Caco-2 (cell line): ENCODE data around the gene TFEB. TPM values are rescaled to one million over a fixed set of nuclear protein-coding genes. Genes with fewer than 3 reads are reported as not detected.
A peak's percentile ranks its signal among the peaks of the same experiment; 100 is the strongest.

Source experiments
- BruUV-seq: library from RNA; stranded (reverse); fragments of 400-500 nt; replicated peaks from 2 replicates; lab custom pipeline; 2021; lab: Mats Ljungman, UMichigan
- CTCF ChIA-PET: fragments of 300-600 bp; sonication (Branson Sonifier 250); formaldehyde crosslinking; loops from one replicate; lab custom pipeline; 2022; ENCODE audit warnings: antibody characterized with exemption; lab: Charles Lee
- POLR2A ChIA-PET: fragments of 300-600 bp; sonication (Branson Sonifier 250); formaldehyde crosslinking; loops from one replicate; lab custom pipeline; 2022; ENCODE audit warnings: antibody characterized with exemption; lab: Charles Lee
- DNase-seq, 2 experiments: peaks; one replicate each; pipeline versions ENCODE4 v3.0.0 to v3.0.0-alpha.2; 2020 to 2022
- H3K27me3 ChIP-seq: replicated peaks from 2 replicates; pipeline ENCODE4 v1.6.0; 2011; ENCODE audit warnings: low read length; ENCODE audit not compliant: control insufficient read depth, insufficient read depth
- H3K36me3 ChIP-seq: 2 replicates; pipeline ENCODE4 v1.5.1; 2011; ENCODE audit warnings: low read length; ENCODE audit not compliant: control insufficient read depth, insufficient read depth
- H3K4me1 ChIP-seq: fragments of 250-450 bp; sonication (Bioruptor Pico); 2 replicates; pipeline ENCODE4 v1.5.1; 2020; ENCODE audit warnings: mild to moderate bottlenecking
- H3K4me3 ChIP-seq: 2 replicates; pipeline ENCODE4 v1.5.1; 2011; ENCODE audit warnings: low read depth, mild to moderate bottlenecking, control low read depth, low read length
- H3K9me3 ChIP-seq: fragments of 250-450 bp; sonication (Bioruptor Pico); 2 replicates; pipeline ENCODE4 v1.5.1; 2020; ENCODE audit warnings: mild to moderate bottlenecking, moderate library complexity
- H3K27ac Mint-ChIP-seq: one replicate; pipeline ENCODE4 v1.8.0; 2022; ENCODE audit warnings: mixed read lengths; ENCODE audit not compliant: unreplicated experiment
- H3K27me3 Mint-ChIP-seq: one replicate; pipeline ENCODE4 v1.8.0; 2022; ENCODE audit warnings: mixed read lengths; ENCODE audit not compliant: insufficient read depth, unreplicated experiment
- H3K36me3 Mint-ChIP-seq: one replicate; pipeline ENCODE4 v1.8.0; 2022; ENCODE audit warnings: mild to moderate bottlenecking, mixed read lengths; ENCODE audit not compliant: insufficient read depth, unreplicated experiment
- H3K4me1 Mint-ChIP-seq: one replicate; pipeline ENCODE4 v1.8.0; 2022; ENCODE audit warnings: low read depth, mixed read lengths; ENCODE audit not compliant: unreplicated experiment
- H3K4me3 Mint-ChIP-seq: one replicate; pipeline ENCODE4 v1.8.0; 2022; ENCODE audit warnings: mild to moderate bottlenecking, moderate library complexity, mixed read lengths; ENCODE audit not compliant: unreplicated experiment
- H3K9me3 Mint-ChIP-seq: one replicate; pipeline ENCODE4 v1.8.0; 2022; ENCODE audit warnings: mixed read lengths; ENCODE audit not compliant: unreplicated experiment
- CTCF ChIP-seq, 2 experiments: fragments of 200-600 bp in 1 of 2; IDR thresholded peaks; 1 replicate in 1 of 2; 2 replicates in 1 of 2; pipeline versions ENCODE4 v1.5.1 to v1.8.0; 2011 to 2022; ENCODE audit warnings: antibody characterized with exemption in 1 of 2, control low read depth in 1 of 2, inconsistent platforms in 1 of 2, low read depth in 1 of 2, low read length in 1 of 2, mild to moderate bottlenecking in 1 of 2, moderate library complexity in 1 of 2; ENCODE audit not compliant: insufficient read depth in 1 of 2, severe bottlenecking in 1 of 2, unreplicated experiment in 1 of 2
- intact Hi-C: fragments of 100-400 bp; cut with micrococcal nuclease; formaldehyde crosslinking; loops from one replicate; pipeline ENCODE4 v1.10.0; 2022; ENCODE audit not compliant: unreplicated experiment
- total RNA-seq: library from RNA; stranded (reverse); gene quantifications from 2 replicates; pipeline ENCODE4 v1.2.3, GENCODE V29; 2022

Gene TFEB
- total RNA-seq, 1 experiment from 2014 or later = 3.8 TPM

DNA sequence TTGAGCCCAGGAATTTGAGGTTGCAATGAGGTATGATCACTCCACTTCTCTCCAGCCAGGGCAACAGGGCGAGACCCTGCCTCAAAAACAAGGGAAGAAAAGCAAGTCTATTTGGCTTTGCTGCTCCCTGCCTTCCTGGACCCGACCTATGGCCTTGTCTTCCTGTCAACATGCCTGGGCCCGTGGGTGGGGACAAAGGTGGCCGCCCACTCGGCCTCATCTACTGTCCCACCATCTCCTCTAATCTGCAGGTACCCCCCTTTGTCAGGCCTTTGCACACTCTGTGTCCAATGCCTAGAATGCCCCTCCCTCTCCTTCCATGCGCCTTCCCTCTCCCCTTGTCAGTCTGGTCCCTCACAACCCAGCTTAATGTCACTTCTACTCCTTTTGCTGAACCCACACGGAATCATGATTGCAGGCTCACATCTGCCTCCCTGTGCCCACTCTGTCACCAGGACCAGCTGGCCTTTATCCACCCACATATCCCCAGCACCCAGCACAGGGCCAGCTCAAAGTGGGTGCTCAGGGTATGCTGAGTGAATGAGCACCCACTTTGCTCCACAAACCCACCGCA is 56.8 kb downstream of the TFEB start:
- H3K9me3 Mint-ChIP-seq = no peaks in the 10 kb centered on the region
- H3K36me3 ChIP-seq = no peaks in the 10 kb centered on the region
- no peaks in the 10 kb centered on the region for H3K36me3 Mint-ChIP-seq
- intact Hi-C loops = no loop called here
- no peaks in the 10 kb centered on the region for H3K27me3 ChIP-seq
- H3K4me1 ChIP-seq = peaks cover 7% of the 10 kb centered on the region; the same call in 1 of the 2 replicates
- no peaks in the 10 kb centered on the region for H3K9me3 ChIP-seq
- no peak overlapping the region for H3K27ac Mint-ChIP-seq
- CTCF ChIA-PET = interaction anchor here (1.4 to 2.2 kb wide), 2 partner anchors 76 to 311 kb away, joined by 6 to 9 read pairs; no protein-coding TSS in a partner anchor
- BruUV-seq = no TSS peak
- peaks cover 2% of the 10 kb centered on the region for H3K27me3 Mint-ChIP-seq
- POLR2A ChIA-PET = no interaction called here
- TF ChIP-seq CTCF (IDR thresholded peaks at IDR 0.05; ENCODE audit: insufficient read depth in 1 of 2, low read depth in 1 of 2, low read length in 1 of 2, severe bottlenecking in 1 of 2, unreplicated experiment in 1 of 2) = no peak
- H3K4me3 ChIP-seq = no peak overlapping the region
- H3K4me1 Mint-ChIP-seq = no peaks in the 10 kb centered on the region
- H3K4me3 Mint-ChIP-seq = no peak overlapping the region
- DNase-seq = peak in 1 of 2 experiments; percentile 27

- Mint-ChIP-seq H3K4me1 (no peaks in the 10 kb centered on the region), H3K9me3 (no peaks in the 10 kb centered on the region), H3K4me3 (no peak overlapping the region), H3K27me3 (peaks cover 2% of the 10 kb centered on the region), H3K36me3 (no peaks in the 10 kb centered on the region), H3K27ac (no peak overlapping the region)
- no peaks in the 10 kb centered on the region for H3K9me3 ChIP-seq
- peaks cover 3% of the 10 kb centered on the region; the same call in 1 of the 2 replicates for H3K4me1 ChIP-seq
- intact Hi-C loops = no loop called here
- no peaks in the 10 kb centered on the region for H3K27me3 ChIP-seq
- POLR2A ChIA-PET = no interaction called here
- DNase-seq = peak in 1 of 2 experiments; percentile 9
- no peaks in the 10 kb centered on the region for H3K36me3 ChIP-seq
- no peak for TF ChIP-seq CTCF (IDR thresholded peaks at IDR 0.05; ENCODE audit: insufficient read depth in 1 of 2, low read depth in 1 of 2, low read length in 1 of 2, severe bottlenecking in 1 of 2, unreplicated experiment in 1 of 2)
- no peak overlapping the region for H3K4me3 ChIP-seq
- no TSS peak for BruUV-seq
- CTCF ChIA-PET = no interaction called here
Observed at GRCh38 chr6:41677124-41677921, 58.1 kb downstream of the TFEB start.

DNA sequence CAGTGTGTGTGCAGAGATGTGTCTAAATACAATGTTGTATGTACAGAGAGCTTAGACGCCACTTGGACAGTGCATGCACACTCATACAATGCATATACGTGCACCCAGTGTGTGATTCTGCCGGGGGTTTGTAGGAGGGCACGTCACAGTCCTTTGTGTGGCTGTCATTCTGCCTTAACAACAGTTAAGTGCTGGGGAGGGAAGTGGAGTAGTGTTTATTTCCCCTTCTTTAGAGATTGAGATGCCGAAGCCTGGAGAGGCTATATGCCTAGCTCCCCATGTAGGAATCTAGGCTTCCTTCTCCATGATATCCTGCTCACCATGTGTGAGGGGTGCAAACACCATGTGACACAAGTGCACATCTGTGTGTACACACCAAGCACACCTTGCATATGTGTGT is 59.0 kb downstream of the TFEB start:
- POLR2A ChIA-PET = no interaction called here
- CTCF ChIA-PET = no interaction called here
- no peak overlapping the region for H3K4me3 ChIP-seq
- TF ChIP-seq CTCF (IDR thresholded peaks at IDR 0.05; ENCODE audit: insufficient read depth in 1 of 2, low read depth in 1 of 2, low read length in 1 of 2, severe bottlenecking in 1 of 2, unreplicated experiment in 1 of 2) = no peak
- H3K4me1 ChIP-seq = no peaks in the 10 kb centered on the region
- peaks cover 2% of the 10 kb centered on the region for H3K27me3 Mint-ChIP-seq
- H3K9me3 ChIP-seq = no peaks in the 10 kb centered on the region
- H3K4me1 Mint-ChIP-seq = no peaks in the 10 kb centered on the region
- no peaks in the 10 kb centered on the region for H3K36me3 Mint-ChIP-seq
- no peaks in the 10 kb centered on the region for H3K36me3 ChIP-seq
- peak in 1 of 2 experiments; percentile 4 for DNase-seq
- no TSS peak for BruUV-seq
- no peaks in the 10 kb centered on the region for H3K27me3 ChIP-seq
- no peaks in the 10 kb centered on the region for H3K9me3 Mint-ChIP-seq
- no peak overlapping the region for H3K4me3 Mint-ChIP-seq
- H3K27ac Mint-ChIP-seq = no peak overlapping the region
- intact Hi-C loops = no loop called here
